Testis (tissue), 3 donors: ENCODE measurements around the gene PRKG1. TPM values are rescaled to one million over a fixed set of nuclear protein-coding genes. Genes with fewer than 3 reads are reported as not detected.
"Not testable (repeated sequence)": the region's sequence is repeated elsewhere in the genome, so short reads cannot be mapped to it uniquely, and the experiment has no call there.

Source experiments
- DNase-seq: peaks from one replicate; pipeline ENCODE4 v3.0.0-alpha.2; 2019
- H3K27ac ChIP-seq, 2 donors: fragments of 200-600 bp; sonication (generic); one replicate each; pipeline ENCODE4 v1.5.1; 2019
- H3K27me3 ChIP-seq: fragments of 200-600 bp; sonication (generic); one replicate; pipeline ENCODE4 v1.5.1; 2019
- H3K36me3 ChIP-seq: fragments of 200-600 bp; sonication (generic); one replicate; pipeline ENCODE4 v1.5.1; 2017; ENCODE audit warnings: low read depth; ENCODE audit errors: missing control alignments
- H3K4me1 ChIP-seq: fragments of 200-600 bp; sonication (generic); one replicate; pipeline ENCODE4 v1.5.1; 2019
- H3K4me3 ChIP-seq, 2 donors: fragments of 200-600 bp; sonication (generic); one replicate each; pipeline ENCODE4 v1.5.1; 2017 to 2019
- H3K9me3 ChIP-seq: fragments of 200-600 bp; sonication (generic); one replicate; pipeline ENCODE4 v1.5.1; 2017
- POLR2A ChIP-seq: fragments of 450-650 bp; IDR thresholded peaks from one replicate; pipeline ENCODE4 v1.6.1; 2017; ENCODE audit warnings: antibody characterized with exemption, mild to moderate bottlenecking, moderate library complexity
- WGBS, 2 donors: methylation state at CpG; one replicate each; pipeline ENCODE4 v1.1.5; 2018; 5-methylcytosine and 5-hydroxymethylcytosine counted together
- intact Hi-C: fragments of 100-400 bp; cut with DNase I; formaldehyde crosslinking; loops from one replicate; pipeline ENCODE4 v1.15.1; 2023; ENCODE audit warnings: low total_unique reads
- polyA plus RNA-seq: library from polyadenylated mRNA; stranded (reverse); fragments of 350-450 nt; fragmentation: Illumina TruSeq; extraction: RNeasy Lipid Tissue Mini Kit (QIAGEN cat#74804); gene quantifications from one replicate; pipeline ENCODE4 v1.2.3, GENCODE V29; 2014; ENCODE audit warnings: low read depth, low replicate concordance; ENCODE audit not compliant: insufficient read depth
- total RNA-seq, 2 donors: library from RNA; depleted of rRNA; stranded (reverse); fragments of >200 nt; gene quantifications; one replicate each; pipeline ENCODE4 v1.2.3, GENCODE V29; 2016
- TF ChIP-seq, protein P1 (sequence below), 3 experiments: fragments of 450-650 bp in 2 of 3; fragments of 200-600 bp in 1 of 3; sonication (generic) in 1 of 3; IDR thresholded peaks; one replicate each; pipeline ENCODE4 v1.5.1; 2016 to 2019; ENCODE audit warnings: antibody characterized with exemption in 3 of 3, mild to moderate bottlenecking in 2 of 3, moderate library complexity in 1 of 3

PRKG1 gene
- total and polyA plus RNA-seq, 3 donors from 2014 or later: 6.3 to 15.3 (median 12.5) TPM

DNA sequence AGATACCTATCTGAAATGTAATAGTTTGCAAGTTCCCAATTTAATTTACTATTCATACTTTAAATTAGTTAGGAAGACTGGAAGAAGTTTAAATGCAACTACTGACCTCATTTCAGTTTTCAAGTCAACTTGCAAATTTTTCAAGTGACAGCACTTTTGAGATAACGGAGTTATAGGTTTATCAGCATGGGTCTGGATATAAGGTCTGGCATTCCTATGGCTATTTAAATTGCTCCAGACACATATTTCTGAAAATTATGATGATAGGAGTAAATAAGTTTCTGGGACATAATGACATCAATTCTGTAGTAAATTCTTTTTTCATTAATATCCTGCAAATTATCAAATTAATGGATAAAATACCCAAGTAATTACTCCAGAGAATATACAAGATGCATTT is 251.9 kb downstream of the PRKG1 start:
- Histone ChIP-seq H3K9me3 (no peaks in the 10 kb centered on the region), H3K27ac (no peak overlapping the region), H3K4me1 (no peaks in the 10 kb centered on the region), H3K27me3 (no peaks in the 10 kb centered on the region), H3K36me3 (no peaks in the 10 kb centered on the region), H3K4me3 (no peak overlapping the region)
- intact Hi-C loops: no loop called here
- TF ChIP-seq POLR2A: no peak
- TF ChIP-seq, protein P1, sequence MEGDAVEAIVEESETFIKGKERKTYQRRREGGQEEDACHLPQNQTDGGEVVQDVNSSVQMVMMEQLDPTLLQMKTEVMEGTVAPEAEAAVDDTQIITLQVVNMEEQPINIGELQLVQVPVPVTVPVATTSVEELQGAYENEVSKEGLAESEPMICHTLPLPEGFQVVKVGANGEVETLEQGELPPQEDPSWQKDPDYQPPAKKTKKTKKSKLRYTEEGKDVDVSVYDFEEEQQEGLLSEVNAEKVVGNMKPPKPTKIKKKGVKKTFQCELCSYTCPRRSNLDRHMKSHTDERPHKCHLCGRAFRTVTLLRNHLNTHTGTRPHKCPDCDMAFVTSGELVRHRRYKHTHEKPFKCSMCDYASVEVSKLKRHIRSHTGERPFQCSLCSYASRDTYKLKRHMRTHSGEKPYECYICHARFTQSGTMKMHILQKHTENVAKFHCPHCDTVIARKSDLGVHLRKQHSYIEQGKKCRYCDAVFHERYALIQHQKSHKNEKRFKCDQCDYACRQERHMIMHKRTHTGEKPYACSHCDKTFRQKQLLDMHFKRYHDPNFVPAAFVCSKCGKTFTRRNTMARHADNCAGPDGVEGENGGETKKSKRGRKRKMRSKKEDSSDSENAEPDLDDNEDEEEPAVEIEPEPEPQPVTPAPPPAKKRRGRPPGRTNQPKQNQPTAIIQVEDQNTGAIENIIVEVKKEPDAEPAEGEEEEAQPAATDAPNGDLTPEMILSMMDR (IDR thresholded peaks at IDR 0.05): no peak
- DNase-seq: no peak
- WGBS, 2 donors: 77 to 91% methylated on average over 1 of the region's 1 CpG

DNA sequence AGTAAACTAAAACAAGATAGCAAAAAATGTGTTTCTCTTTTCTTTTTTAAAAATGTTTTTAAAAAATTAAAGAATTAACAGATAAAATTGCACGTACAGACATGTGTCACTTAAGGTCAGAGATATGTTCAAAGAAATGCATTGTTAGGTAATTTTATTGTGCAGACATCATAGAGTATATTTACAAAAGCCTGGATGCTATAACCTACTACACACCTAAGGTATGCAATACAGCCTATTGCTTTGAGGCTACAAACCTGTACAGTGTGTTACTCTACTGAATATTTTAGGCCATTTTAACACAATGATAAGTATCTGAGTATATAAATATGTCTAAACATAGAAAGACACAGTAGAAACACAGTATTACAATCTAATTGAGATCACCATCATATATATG is 253.1 kb downstream of the PRKG1 start:
- intact Hi-C loops: no loop called here
- H3K27ac ChIP-seq: no peak overlapping the region

GRCh38 chr10:51340366-51340765 is 266.1 kb downstream of the PRKG1 start:
- TF ChIP-seq, protein P1 (IDR thresholded peaks at IDR 0.05): no peak
- TF ChIP-seq POLR2A: no peak

More for the DNA sequence above, 253.1 kb downstream of the PRKG1 start:
- Histone ChIP-seq H3K36me3 (no peaks in the 10 kb centered on the region), H3K4me3 (no peak overlapping the region), H3K27me3 (no peaks in the 10 kb centered on the region), H3K9me3 (no peaks in the 10 kb centered on the region), H3K4me1 (no peaks in the 10 kb centered on the region)
- DNase-seq: no peak
- WGBS, 2 donors: 87 to 89% methylated on average over 1 of the region's 1 CpG
- TF ChIP-seq POLR2A: no peak
- TF ChIP-seq, protein P1 (IDR thresholded peaks at IDR 0.05): no peak

DNA sequence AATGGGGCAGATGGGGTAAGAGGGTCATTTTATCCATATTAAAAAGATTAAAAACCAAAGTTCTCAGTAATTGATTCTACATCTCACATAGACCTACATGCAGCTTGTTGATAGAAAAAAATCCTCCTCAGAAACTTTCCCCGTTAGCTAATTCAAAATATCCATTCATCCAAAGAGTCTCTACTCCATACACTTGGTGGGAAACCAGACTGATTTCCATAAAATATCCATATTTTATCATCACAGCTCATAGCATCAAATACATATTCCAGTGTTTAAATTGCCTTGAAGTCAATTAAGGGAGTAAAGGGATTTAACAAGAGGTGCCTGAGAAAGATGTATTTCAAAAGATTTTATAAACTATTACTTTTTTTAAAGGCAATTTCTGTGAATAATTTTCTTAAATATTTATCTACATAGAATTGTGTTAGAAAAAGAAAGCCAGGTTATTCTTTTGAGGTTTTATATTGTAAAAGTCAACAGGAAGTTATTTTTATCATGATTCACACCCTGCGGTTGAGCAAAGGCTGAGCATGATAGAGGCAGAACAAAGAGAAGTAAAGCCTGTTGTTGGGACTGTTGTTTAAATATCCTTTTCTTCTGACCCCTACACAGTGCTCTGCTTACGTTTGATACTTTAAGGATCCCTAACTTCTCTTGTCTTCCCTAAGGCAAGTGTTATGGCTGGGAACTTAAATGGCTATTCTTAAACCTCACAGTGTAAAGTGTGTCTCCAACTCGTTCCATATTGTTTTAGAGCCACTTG is 266.7 kb downstream of the PRKG1 start:
- Histone ChIP-seq H3K4me1 (no peaks in the 10 kb centered on the region), H3K27ac (no peak overlapping the region), H3K36me3 (no peaks in the 10 kb centered on the region), H3K9me3 (no peaks in the 10 kb centered on the region), H3K4me3 (no peak overlapping the region), H3K27me3 (no peaks in the 10 kb centered on the region)
- WGBS, 2 donors: 81 to 89% methylated on average over 4 of the region's 4 CpGs
- TF ChIP-seq POLR2A: no peak
- TF ChIP-seq, protein P1 (IDR thresholded peaks at IDR 0.05): no peak
- DNase-seq: no peak
- intact Hi-C loops: no loop called here

More at GRCh38 chr10:51340366-51340765, 266.1 kb downstream of the PRKG1 start:
- intact Hi-C loops: no loop called here
- Histone ChIP-seq H3K27me3 (no peaks in the 10 kb centered on the region), H3K27ac (no peak overlapping the region), H3K36me3 (no peaks in the 10 kb centered on the region), H3K9me3 (no peaks in the 10 kb centered on the region), H3K4me1 (no peaks in the 10 kb centered on the region), H3K4me3 (no peak overlapping the region)
- 95 to 100% methylated on average over 1 of the region's 1 CpG for WGBS, 2 donors
- no peak for DNase-seq

DNA sequence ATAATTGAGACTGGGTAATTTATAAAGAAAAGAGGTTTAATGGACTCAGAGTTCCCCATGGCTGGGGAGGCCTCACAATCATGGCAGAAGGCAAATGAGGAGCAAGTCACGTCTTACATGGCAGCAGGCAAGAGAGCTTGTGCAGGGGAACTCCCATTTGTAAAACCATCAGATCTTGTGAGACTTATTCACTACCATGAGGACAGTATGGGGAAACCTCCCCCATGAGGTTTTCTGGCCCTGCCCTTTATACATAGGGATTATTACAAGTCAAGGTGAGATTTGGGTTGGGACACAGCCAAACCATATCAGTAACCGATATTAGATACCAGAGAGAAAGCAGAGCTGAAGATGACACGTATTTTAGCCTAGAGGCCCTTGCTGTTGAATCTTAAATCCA is 267.5 kb downstream of the PRKG1 start:
- DNase-seq, intact Hi-C loops, H3K36me3 ChIP-seq, H3K4me1 ChIP-seq, H3K27me3 ChIP-seq, H3K4me3 ChIP-seq, H3K9me3 ChIP-seq, H3K27ac ChIP-seq: not testable (repeated sequence)
- WGBS, 2 donors: 73 to 82% methylated on average over 3 of the region's 3 CpGs
